Bronchial epithelial cell (primary cell): ENCODE measurements around the gene GSTA4. TPM values are rescaled to one million over a fixed set of nuclear protein-coding genes. Genes with fewer than 3 reads are reported as not detected.

ENCODE experiments used
- DNase-seq: peaks from one replicate; pipeline ENCODE4 v3.0.0-alpha.2; 2010; ENCODE audit warnings: low read depth
- FAIRE-seq: peaks from 2 replicates; lab custom pipeline; 2011; peaks lifted over from hg19 to GRCh38; lab: Jason Lieb, UNC
- H3K27me3 ChIP-seq: 2 replicates; pipeline ENCODE4 v1.5.1; 2011; ENCODE audit warnings: low read length; ENCODE audit not compliant: control insufficient read depth, insufficient read depth
- H3K36me3 ChIP-seq: 2 replicates; pipeline ENCODE4 v1.5.1; 2011; ENCODE audit warnings: low read length; ENCODE audit not compliant: control insufficient read depth, insufficient read depth
- H3K4me3 ChIP-seq: 2 replicates; pipeline ENCODE4 v1.5.1; 2011; ENCODE audit warnings: mild to moderate bottlenecking, low read depth, low read length, control low read depth
- total RNA-seq: library from RNA; depleted of rRNA; stranded (reverse); fragments of >200 nt; gene quantifications from 2 replicates; pipeline ENCODE4 v1.2.1, GENCODE V29; 2014
- TF ChIP-seq, protein P1 (sequence below): IDR thresholded peaks from 2 replicates; pipeline ENCODE4 v1.5.1; 2011; ENCODE audit warnings: mild to moderate bottlenecking, moderate library complexity, low read length, control low read depth, inconsistent platforms; ENCODE audit not compliant: insufficient read depth, severe bottlenecking

GSTA4 gene
- total RNA-seq, 1 donor from 2014 or later = 10.8 TPM

DNA sequence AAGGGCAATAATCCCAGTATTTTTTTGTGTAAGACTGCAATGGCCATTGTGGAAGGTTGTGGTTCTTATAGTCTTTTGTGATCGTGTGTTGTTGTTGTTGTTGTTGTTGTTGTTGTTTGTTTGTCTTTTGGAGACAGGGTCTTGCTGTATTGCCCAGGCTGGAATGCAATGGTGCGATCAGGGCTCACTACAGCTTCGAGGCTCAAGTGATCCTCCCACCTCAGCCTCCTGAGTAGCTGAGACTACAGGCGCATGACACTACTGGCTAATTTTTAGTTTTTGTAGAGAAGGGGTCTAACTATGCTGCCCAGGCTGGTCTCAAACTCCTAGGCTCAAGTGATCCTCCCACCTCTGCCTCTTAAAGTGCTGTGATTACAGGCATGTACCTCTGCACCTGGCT is 3.5 kb upstream of the GSTA4 start:
- Histone ChIP-seq H3K4me3 (no peak overlapping the region), H3K36me3 (no peaks in the 10 kb centered on the region), H3K27me3 (no peaks in the 10 kb centered on the region)
- DNase-seq (no peak), FAIRE-seq (no peak)
- TF ChIP-seq, protein P1, sequence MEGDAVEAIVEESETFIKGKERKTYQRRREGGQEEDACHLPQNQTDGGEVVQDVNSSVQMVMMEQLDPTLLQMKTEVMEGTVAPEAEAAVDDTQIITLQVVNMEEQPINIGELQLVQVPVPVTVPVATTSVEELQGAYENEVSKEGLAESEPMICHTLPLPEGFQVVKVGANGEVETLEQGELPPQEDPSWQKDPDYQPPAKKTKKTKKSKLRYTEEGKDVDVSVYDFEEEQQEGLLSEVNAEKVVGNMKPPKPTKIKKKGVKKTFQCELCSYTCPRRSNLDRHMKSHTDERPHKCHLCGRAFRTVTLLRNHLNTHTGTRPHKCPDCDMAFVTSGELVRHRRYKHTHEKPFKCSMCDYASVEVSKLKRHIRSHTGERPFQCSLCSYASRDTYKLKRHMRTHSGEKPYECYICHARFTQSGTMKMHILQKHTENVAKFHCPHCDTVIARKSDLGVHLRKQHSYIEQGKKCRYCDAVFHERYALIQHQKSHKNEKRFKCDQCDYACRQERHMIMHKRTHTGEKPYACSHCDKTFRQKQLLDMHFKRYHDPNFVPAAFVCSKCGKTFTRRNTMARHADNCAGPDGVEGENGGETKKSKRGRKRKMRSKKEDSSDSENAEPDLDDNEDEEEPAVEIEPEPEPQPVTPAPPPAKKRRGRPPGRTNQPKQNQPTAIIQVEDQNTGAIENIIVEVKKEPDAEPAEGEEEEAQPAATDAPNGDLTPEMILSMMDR = no peak

DNA sequence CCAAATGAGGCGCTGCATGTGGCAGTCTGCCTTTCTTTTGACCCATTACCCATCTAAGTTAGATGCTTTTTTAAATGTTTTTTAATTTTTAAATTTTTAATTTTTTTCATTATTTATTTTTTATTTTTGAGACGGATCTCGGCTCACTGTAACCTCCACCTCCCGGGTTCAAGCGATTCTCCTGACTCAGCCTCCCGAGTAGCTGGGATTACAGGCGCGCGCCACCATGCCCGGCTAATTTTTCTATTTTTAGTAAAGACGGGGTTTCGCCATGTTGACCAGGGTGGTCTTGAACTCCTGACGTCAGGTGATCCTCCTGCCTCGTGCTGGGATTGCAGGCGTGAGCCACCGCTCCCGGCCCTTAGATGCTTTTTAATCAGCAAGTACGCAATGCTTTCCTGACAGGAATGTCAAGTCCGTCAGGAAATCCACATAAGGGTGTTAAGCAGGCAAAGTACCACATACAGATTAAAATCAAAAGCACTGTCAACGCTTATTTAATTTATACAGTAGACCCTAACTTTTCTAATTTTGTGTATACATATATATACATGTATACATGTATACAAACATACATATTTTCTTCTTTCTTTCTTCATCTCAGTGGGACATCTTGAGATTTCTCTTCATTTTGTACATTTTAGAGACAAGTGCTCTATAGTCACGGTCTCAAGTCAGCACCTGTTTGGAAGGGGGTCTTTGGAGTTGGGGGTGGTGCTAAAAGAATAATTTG is 995 bp upstream of the GSTA4 start:
- DNase-seq = peak; percentile 76
- no peak for FAIRE-seq
- H3K27me3 ChIP-seq = no peaks in the 10 kb centered on the region
- H3K4me3 ChIP-seq = no peak overlapping the region
- no peaks in the 10 kb centered on the region for H3K36me3 ChIP-seq
- TF ChIP-seq, protein P1 = no peak

DNA sequence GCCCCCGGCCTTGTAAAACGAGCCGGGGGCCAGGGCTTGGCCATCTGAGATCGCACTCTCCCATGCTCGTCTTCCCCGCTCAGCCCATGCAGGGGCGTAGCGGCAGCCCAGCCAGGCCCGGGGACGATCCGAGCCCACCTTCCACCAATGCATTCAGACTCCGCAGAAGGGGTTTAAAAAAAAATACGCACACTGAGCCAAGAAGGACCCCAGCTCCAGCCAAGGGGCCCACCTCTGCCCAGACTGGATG is 320 bp downstream of the GSTA4 start:
- Histone ChIP-seq H3K36me3 (no peaks in the 10 kb centered on the region), H3K27me3 (no peaks in the 10 kb centered on the region), H3K4me3 (peak overlapping the region; percentile 55)
- no peak for DNase-seq
- no peak for FAIRE-seq
- TF ChIP-seq, protein P1 = no peak

DNA sequence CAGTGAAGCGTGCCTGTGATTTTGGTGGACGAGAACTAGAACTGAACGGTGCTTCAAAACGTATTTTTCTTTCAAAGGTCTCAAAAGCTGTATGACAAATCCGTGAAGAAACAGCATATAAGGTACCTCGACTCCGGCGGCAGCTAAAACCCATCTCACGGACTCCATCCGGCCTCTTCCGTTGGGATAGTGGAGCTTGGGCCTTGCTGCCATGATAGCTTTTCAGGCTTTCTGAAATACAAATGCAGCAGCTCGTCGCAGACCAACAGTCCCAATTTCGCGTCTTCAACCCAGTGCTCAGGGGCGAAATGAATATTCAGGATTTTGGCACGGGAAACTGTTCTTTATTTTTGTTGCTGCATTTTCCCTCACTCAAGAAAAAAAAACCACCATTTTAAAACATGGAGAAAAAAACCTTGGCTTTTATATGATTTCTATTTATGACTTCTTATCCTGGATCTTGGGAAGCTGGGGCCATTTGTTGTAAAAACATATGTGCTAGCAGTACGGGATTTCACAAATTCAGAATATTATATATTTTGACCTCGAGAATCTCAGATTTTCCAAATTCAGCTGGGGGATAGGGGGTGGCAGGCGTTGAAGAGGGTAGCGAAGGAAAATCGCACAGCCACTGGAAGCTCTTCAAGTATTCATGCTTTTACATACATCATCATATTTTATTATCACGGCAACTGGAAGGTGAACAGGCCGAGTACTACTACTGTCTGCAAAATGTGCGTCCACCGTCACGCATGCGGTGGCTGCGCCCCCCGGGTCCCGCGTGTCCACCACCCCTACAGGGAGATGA is 849 bp downstream of the GSTA4 start:
- FAIRE-seq (no peak), DNase-seq (peak; percentile 46)
- Histone ChIP-seq H3K4me3 (peak overlapping the region; percentile 55), H3K27me3 (no peaks in the 10 kb centered on the region), H3K36me3 (peaks cover 2% of the 10 kb centered on the region)
- TF ChIP-seq, protein P1 = no peak

DNA sequence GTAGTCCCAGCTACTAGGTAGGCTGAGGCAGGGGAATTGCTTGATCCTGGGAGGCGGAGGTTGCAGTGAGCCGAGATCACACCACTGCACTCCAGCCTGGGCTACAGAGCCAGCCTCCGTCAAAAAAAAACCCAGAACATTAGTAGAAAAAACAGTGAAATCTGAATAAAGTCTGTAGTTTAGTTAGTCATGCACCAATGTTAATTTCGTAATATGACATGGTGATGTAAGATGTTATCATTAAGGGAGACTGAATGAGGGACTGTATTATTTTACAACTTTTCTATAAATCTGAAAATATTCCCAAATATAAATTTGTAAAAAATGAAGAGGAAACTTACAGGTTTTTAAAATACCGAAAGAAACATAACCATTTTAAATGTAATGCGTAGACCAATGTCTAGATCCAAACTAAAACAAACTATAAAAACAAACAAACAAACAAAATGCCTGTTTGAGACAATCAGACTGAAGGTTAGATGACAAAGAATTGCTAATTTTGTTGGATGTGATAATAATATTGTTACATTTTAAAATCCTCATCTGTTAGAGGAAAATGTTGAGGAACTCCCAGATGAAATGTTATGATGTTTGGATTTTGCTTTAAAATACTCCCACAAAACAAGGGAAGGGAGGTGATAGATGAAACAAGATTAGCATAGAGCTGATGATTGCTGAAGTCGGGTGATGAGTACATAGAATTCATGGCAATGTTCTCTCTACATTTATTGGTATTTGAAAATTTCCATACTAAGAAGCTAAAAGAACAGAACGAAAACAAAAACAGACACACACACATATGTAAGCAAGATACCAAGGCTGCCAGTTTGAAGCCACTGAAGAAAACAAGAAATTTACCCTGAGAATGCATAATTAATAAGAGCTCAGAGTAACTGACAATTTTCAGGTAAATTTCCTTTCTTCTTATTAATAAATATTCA is 1.8 kb downstream of the GSTA4 start:
- peak overlapping the region; percentile 55 for H3K4me3 ChIP-seq
- no peak for FAIRE-seq
- H3K36me3 ChIP-seq = peaks cover 2% of the 10 kb centered on the region
- DNase-seq = peak; percentile 55
- no peaks in the 10 kb centered on the region for H3K27me3 ChIP-seq
- TF ChIP-seq, protein P1 = no peak
